Mesenchymal stem cell (in vitro differentiated cells and primary cell): ENCODE results near the gene PPAN.

Experiments used
- DNase-seq: peaks from one replicate; pipeline ENCODE4 v3.0.0-alpha.2; 2013
- H2AFZ ChIP-seq: one replicate; pipeline ENCODE4 v1.6.1; 2013; ENCODE audit warnings: low read depth, mild to moderate bottlenecking, control low read depth, inconsistent platforms, low read length, moderate library complexity
- H2AK5ac ChIP-seq: 2 replicates; pipeline ENCODE4 v1.6.1; 2013; ENCODE audit warnings: low read length, moderate library complexity, mild to moderate bottlenecking, inconsistent platforms; ENCODE audit not compliant: severe bottlenecking
- H2BK120ac ChIP-seq: one replicate; pipeline ENCODE4 v1.6.1; 2013; ENCODE audit warnings: low read depth, mild to moderate bottlenecking, inconsistent platforms, low read length, moderate library complexity
- H2BK12ac ChIP-seq, 2 experiments: one replicate each; pipeline ENCODE4 v1.6.1; 2013; ENCODE audit warnings: inconsistent platforms in 2 of 2, low read length in 2 of 2, mild to moderate bottlenecking in 2 of 2, moderate library complexity in 2 of 2, control low read depth in 1 of 2
- H2BK15ac ChIP-seq: one replicate; pipeline ENCODE4 v1.6.1; 2013; ENCODE audit warnings: mild to moderate bottlenecking, low read depth, inconsistent platforms; ENCODE audit not compliant: poor library complexity, severe bottlenecking
- H2BK5ac ChIP-seq: 2 replicates; pipeline ENCODE4 v1.6.1; 2013; ENCODE audit warnings: low read depth, mild to moderate bottlenecking, low read length, control low read depth, inconsistent platforms; ENCODE audit not compliant: poor library complexity, severe bottlenecking
- H3K14ac ChIP-seq, 2 experiments: one replicate each; pipeline ENCODE4 v1.6.1; 2013; ENCODE audit warnings: inconsistent platforms in 2 of 2, low read length in 2 of 2, control low read depth in 1 of 2, mild to moderate bottlenecking in 1 of 2, moderate library complexity in 1 of 2
- H3K18ac ChIP-seq, 2 experiments: one replicate each; pipeline ENCODE4 v1.6.1; 2013; ENCODE audit warnings: inconsistent platforms in 2 of 2, low read length in 2 of 2, control low read depth in 1 of 2, low read depth in 1 of 2, mild to moderate bottlenecking in 1 of 2
- H3K23ac ChIP-seq, 2 experiments: one replicate each; pipeline ENCODE4 v1.6.1; 2013; ENCODE audit warnings: inconsistent platforms in 2 of 2, low read length in 2 of 2, mild to moderate bottlenecking in 2 of 2, moderate library complexity in 2 of 2, control low read depth in 1 of 2
- H3K27ac ChIP-seq: 2 replicates; pipeline ENCODE4 v1.5.1; 2013; ENCODE audit warnings: mild to moderate bottlenecking, moderate library complexity, low read length, control low read depth, inconsistent platforms; ENCODE audit not compliant: poor library complexity, severe bottlenecking
- H3K27me3 ChIP-seq, 2 experiments: 2 replicates each; pipeline versions ENCODE4 v1.6.1 to v1.7.0; 2013; ENCODE audit warnings: low read length in 2 of 2, mild to moderate bottlenecking in 2 of 2, moderate library complexity in 2 of 2, control low read depth in 1 of 2, inconsistent platforms in 1 of 2; ENCODE audit not compliant: control insufficient read depth in 1 of 2, insufficient read depth in 1 of 2
- H3K36me3 ChIP-seq, 2 experiments: 2 replicates each; pipeline versions ENCODE4 v1.6.1 to v1.7.0; 2013; ENCODE audit warnings: low read length in 2 of 2, control low read depth in 1 of 2, inconsistent platforms in 1 of 2, low read depth in 1 of 2, mild to moderate bottlenecking in 1 of 2; ENCODE audit not compliant: insufficient read depth in 2 of 2, control insufficient read depth in 1 of 2
- H3K4ac ChIP-seq, 2 experiments: one replicate each; pipeline ENCODE4 v1.6.1; 2013; ENCODE audit warnings: inconsistent platforms in 2 of 2, low read length in 2 of 2, mild to moderate bottlenecking in 2 of 2, moderate library complexity in 2 of 2, control low read depth in 1 of 2, low read depth in 1 of 2
- H3K4me1 ChIP-seq: 2 replicates; pipeline ENCODE4 v1.6.1; 2013; ENCODE audit warnings: low read depth, low read length, control low read depth; ENCODE audit not compliant: control insufficient read depth, insufficient read depth
- H3K4me2 ChIP-seq: 2 replicates; pipeline ENCODE4 v1.6.1; 2013; ENCODE audit warnings: low read length, mild to moderate bottlenecking, inconsistent platforms; ENCODE audit not compliant: poor library complexity, severe bottlenecking
- H3K4me3 ChIP-seq, 2 experiments: 2 replicates each; pipeline versions ENCODE4 v1.5.1 to v1.7.0; 2013; ENCODE audit warnings: low read length in 2 of 2, mild to moderate bottlenecking in 2 of 2, control low read depth in 1 of 2, low read depth in 1 of 2; ENCODE audit not compliant: insufficient read depth in 1 of 2
- H3K79me1 ChIP-seq: replicated peaks from 2 replicates; pipeline ENCODE4 v1.6.1; 2013; ENCODE audit warnings: mild to moderate bottlenecking, control low read depth, low read length, inconsistent platforms; ENCODE audit not compliant: poor library complexity, severe bottlenecking
- H3K9ac ChIP-seq: 2 replicates; pipeline ENCODE4 v1.7.0; 2013; ENCODE audit warnings: mild to moderate bottlenecking, low read length, moderate library complexity
- H3K9me3 ChIP-seq: 2 replicates; pipeline ENCODE4 v1.7.0; 2013; ENCODE audit warnings: mild to moderate bottlenecking, low read length; ENCODE audit not compliant: control insufficient read depth
- H4K8ac ChIP-seq: one replicate; pipeline ENCODE4 v1.6.1; 2013; ENCODE audit warnings: inconsistent platforms, mild to moderate bottlenecking, low read length, moderate library complexity
- H4K91ac ChIP-seq: one replicate; pipeline ENCODE4 v1.6.1; 2013; ENCODE audit warnings: mild to moderate bottlenecking, low read length, inconsistent platforms
- WGBS: methylation state at CpG from one replicate; pipeline ENCODE4 v1.1.7; 2013; ENCODE audit warnings: mixed read lengths; 5-methylcytosine and 5-hydroxymethylcytosine counted together

PPAN gene

DNA sequence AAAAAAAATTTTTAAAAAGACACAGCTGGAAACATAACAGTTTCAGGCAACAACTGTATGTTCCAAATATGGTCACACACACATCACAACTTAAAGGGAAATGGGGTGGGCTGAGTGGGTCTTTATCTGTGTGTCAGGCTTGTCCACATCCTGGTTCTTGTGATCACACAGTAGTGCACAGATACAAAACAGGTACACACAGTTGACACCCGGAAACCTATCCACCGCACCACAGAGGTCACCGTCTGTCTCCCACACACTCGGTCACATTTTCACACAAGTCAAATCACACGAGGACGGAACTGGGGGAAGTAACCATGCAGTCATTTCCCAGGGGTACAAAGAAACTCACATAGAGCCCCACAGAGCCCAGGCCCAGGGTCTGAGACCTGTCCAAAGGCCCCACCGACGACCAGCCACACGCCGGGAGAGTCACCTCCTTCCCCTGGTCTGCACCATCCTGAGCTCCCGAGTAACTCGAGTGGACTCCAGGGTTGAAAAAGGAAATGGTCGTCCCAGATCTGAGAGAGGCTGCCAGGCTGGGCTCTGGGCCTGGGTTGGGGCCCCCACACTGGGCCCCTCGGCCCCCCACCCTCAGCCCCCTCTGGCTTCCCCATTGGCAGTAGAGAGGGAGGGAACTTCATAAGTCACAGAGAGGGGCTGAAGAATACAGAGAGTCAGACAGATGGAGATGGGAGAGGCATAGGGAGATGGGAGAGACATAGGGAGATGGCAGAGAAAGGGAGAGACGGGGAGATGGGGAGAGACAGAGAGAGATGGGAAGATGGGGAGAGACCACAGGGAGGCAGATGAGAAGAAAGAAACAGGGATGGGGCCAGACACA lies 1.3 kb upstream of the PPAN start:
- H2BK15ac ChIP-seq: no peak overlapping the region
- H3K23ac ChIP-seq: no peak overlapping the region
- H3K9me3 ChIP-seq: no peaks in the 10 kb centered on the region
- H2AFZ ChIP-seq: no peak overlapping the region
- no peak overlapping the region for H3K4me3 ChIP-seq
- no peak overlapping the region for H4K8ac ChIP-seq
- no peak overlapping the region for H3K27ac ChIP-seq
- H3K4ac ChIP-seq: no peak overlapping the region
- H3K79me1 ChIP-seq: peaks cover 22% of the 10 kb centered on the region
- peak overlapping the region in 1 of 2 experiments; percentile 54 for H2BK12ac ChIP-seq
- H3K27me3 ChIP-seq: peaks cover 0 to 4% of the 10 kb centered on the region in 2 experiments
- no peak overlapping the region for H3K9ac ChIP-seq
- H3K4me1 ChIP-seq: peaks cover 15% of the 10 kb centered on the region
- DNase-seq: no peak
- H3K18ac ChIP-seq: peak overlapping the region in 1 of 2 experiments; percentile 66
- no peak overlapping the region for H2BK5ac ChIP-seq
- H2BK120ac ChIP-seq: no peak overlapping the region
- no peak overlapping the region for H3K14ac ChIP-seq
- H2AK5ac ChIP-seq: no peak overlapping the region
- no peak overlapping the region for H3K4me2 ChIP-seq
- WGBS: 83% methylated on average over 14 of the region's 15 CpGs
- no peak overlapping the region for H4K91ac ChIP-seq
- peaks cover 24 to 28% of the 10 kb centered on the region in 2 experiments for H3K36me3 ChIP-seq

- H3K4ac ChIP-seq: peak overlapping the region in 1 of 2 experiments; percentile 11
- peaks cover 0 to 4% of the 10 kb centered on the region in 2 experiments for H3K27me3 ChIP-seq
- H3K4me1 ChIP-seq: peaks cover 15% of the 10 kb centered on the region
- peak overlapping the region; percentile 34 for H3K4me2 ChIP-seq
- H4K8ac ChIP-seq: peak overlapping the region; percentile 29
- peak overlapping the region; percentile 27 to 94 for H3K4me3 ChIP-seq
- no peak overlapping the region for H2BK15ac ChIP-seq
- peaks cover 28% of the 10 kb centered on the region for H3K79me1 ChIP-seq
- no peak overlapping the region for H3K27ac ChIP-seq
- H2BK120ac ChIP-seq: no peak overlapping the region
- H2AFZ ChIP-seq: no peak overlapping the region
- WGBS: 62% methylated on average over 16 of the region's 16 CpGs
- H3K9me3 ChIP-seq: no peaks in the 10 kb centered on the region
- no peak for DNase-seq
- peak overlapping the region; percentile 2 for H4K91ac ChIP-seq
- H3K18ac ChIP-seq: peak overlapping the region; percentile 16 to 38
- no peak overlapping the region for H2BK5ac ChIP-seq
- H2AK5ac ChIP-seq: no peak overlapping the region
- H3K23ac ChIP-seq: no peak overlapping the region
- H3K36me3 ChIP-seq: peaks cover 31 to 35% of the 10 kb centered on the region in 2 experiments
- H3K9ac ChIP-seq: peak overlapping the region; percentile 92
- H2BK12ac ChIP-seq: peak overlapping the region in 1 of 2 experiments; percentile 49
- no peak overlapping the region for H3K14ac ChIP-seq
Observed at GRCh38 chr19:10105509-10106099, 558 bp upstream of the PPAN start.

DNA sequence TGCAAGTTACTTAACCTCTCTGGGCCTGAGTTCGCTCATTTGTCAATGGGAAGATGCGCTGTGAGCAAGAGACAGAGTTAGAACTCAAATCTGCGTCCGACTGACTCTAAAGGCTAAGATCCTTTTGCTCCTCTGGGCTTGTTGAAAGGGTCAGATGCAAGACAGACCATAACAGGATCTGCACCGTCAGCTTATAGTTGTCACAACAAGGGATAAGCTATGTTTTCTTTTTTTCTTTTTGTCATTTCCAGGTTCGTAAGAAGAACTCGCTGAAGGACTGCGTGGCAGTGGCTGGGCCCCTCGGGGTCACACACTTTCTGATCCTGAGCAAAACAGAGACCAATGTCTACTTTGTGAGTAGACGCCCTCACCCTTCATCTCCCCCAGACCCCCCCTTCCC lies 1.1 kb downstream of the PPAN start:
- Histone ChIP-seq H3K27me3 (peaks cover 0 to 4% of the 10 kb centered on the region in 2 experiments), H2BK15ac (no peak overlapping the region), H2BK5ac (no peak overlapping the region), H3K14ac (no peak overlapping the region), H2BK12ac (no peak overlapping the region), H3K18ac (no peak overlapping the region), H2BK120ac (no peak overlapping the region), H3K23ac (no peak overlapping the region), H3K4me1 (peaks cover 16% of the 10 kb centered on the region), H2AFZ (no peak overlapping the region), H3K36me3 (peaks cover 46 to 48% of the 10 kb centered on the region in 2 experiments), H3K79me1 (peaks cover 34% of the 10 kb centered on the region), H3K4me3 (peak overlapping the region in 1 of 2 experiments; percentile 94), H4K8ac (no peak overlapping the region), H3K4me2 (peak overlapping the region; percentile 75), H2AK5ac (peak overlapping the region; percentile 2), H3K9ac (peak overlapping the region; percentile 92), H3K4ac (no peak overlapping the region), H4K91ac (no peak overlapping the region), H3K27ac (no peak overlapping the region), H3K9me3 (no peaks in the 10 kb centered on the region)
- WGBS: 86% methylated on average over 10 of the region's 10 CpGs
- DNase-seq: no peak

GRCh38 chr19:10107817-10108367 lies 1.7 kb downstream of the PPAN start:
- Histone ChIP-seq H3K4me2 (no peak overlapping the region), H3K4me1 (peaks cover 19% of the 10 kb centered on the region), H3K79me1 (peaks cover 34% of the 10 kb centered on the region), H3K14ac (no peak overlapping the region), H2AK5ac (no peak overlapping the region), H3K4ac (no peak overlapping the region), H2BK5ac (no peak overlapping the region), H3K27me3 (no peaks in the 10 kb centered on the region), H2BK12ac (no peak overlapping the region), H3K23ac (no peak overlapping the region), H3K27ac (no peak overlapping the region), H3K9ac (peak overlapping the region; percentile 92), H4K91ac (peak overlapping the region; percentile 67), H4K8ac (peak overlapping the region; percentile 73), H3K36me3 (peaks cover 46 to 54% of the 10 kb centered on the region in 2 experiments), H2BK15ac (no peak overlapping the region), H2AFZ (no peak overlapping the region), H3K4me3 (peak overlapping the region in 1 of 2 experiments; percentile 12), H3K18ac (no peak overlapping the region), H3K9me3 (no peaks in the 10 kb centered on the region), H2BK120ac (no peak overlapping the region)
- WGBS: 96% methylated on average over 8 of the region's 14 CpGs
- DNase-seq: no peak
